SU-DHL-6 (cell line): Measurements from ENCODE around the gene DELE1.
A peak's percentile ranks its signal among the peaks of the same experiment; 100 is the strongest.

Experiments used
- H2AFZ ChIP-seq: fragments of 200-600 bp; sonication (generic); 2 replicates; pipeline ENCODE4 v1.6.1; 2014; ENCODE audit warnings: low read depth, mild to moderate bottlenecking, moderate library complexity, mixed read lengths, antibody characterized with exemption, low read length; ENCODE audit not compliant: severe bottlenecking
- H3F3A ChIP-seq: fragments of 200-600 bp; shearing (Covaris generic); 2 replicates; pipeline ENCODE4 v1.6.0; 2016; ENCODE audit warnings: antibody characterized with exemption, mild to moderate bottlenecking; ENCODE audit not compliant: insufficient read depth
- H3K27ac ChIP-seq: fragments of 200-600 bp; sonication (generic); 2 replicates; pipeline ENCODE4 v1.5.1; 2016; ENCODE audit warnings: low read depth, mild to moderate bottlenecking, low read length, moderate library complexity, mixed read lengths
- H3K27me3 ChIP-seq: fragments of 200-600 bp; sonication (generic), shearing (Covaris generic); 2 replicates; pipeline ENCODE4 v1.6.0; 2014; ENCODE audit warnings: mild to moderate bottlenecking, low read length
- H3K36me3 ChIP-seq: fragments of 200-600 bp; sonication (generic); 2 replicates; pipeline ENCODE4 v1.6.1; 2014; ENCODE audit warnings: mild to moderate bottlenecking, low read length, mixed read lengths
- H3K4me2 ChIP-seq: fragments of 300-600, 200-600 bp; shearing (Covaris generic), sonication (generic); 2 replicates; pipeline ENCODE4 v1.6.0; 2014; ENCODE audit warnings: low read length, low read depth, mild to moderate bottlenecking; ENCODE audit not compliant: poor library complexity, severe bottlenecking
- H3K4me3 ChIP-seq: fragments of 200-600 bp; sonication (generic); 2 replicates; pipeline ENCODE4 v1.5.1; 2014; ENCODE audit warnings: antibody characterized with exemption, low read length, mild to moderate bottlenecking, mixed read lengths; ENCODE audit not compliant: insufficient read depth, poor library complexity, severe bottlenecking
- H3K79me2 ChIP-seq: fragments of 200-600 bp; sonication (generic); 2 replicates; pipeline ENCODE4 v1.6.1; 2014; ENCODE audit warnings: mild to moderate bottlenecking, low read length, moderate library complexity; ENCODE audit not compliant: insufficient read depth
- H3K9ac ChIP-seq: fragments of 200-600 bp; sonication (generic); 2 replicates; pipeline ENCODE4 v1.7.0; 2014; ENCODE audit warnings: mild to moderate bottlenecking, low read length
- H3K9me2 ChIP-seq: fragments of 200-600 bp; sonication (generic); replicated peaks from 2 replicates; pipeline ENCODE4 v1.6.1; 2014; ENCODE audit warnings: low read length; ENCODE audit not compliant: insufficient read depth
- H3K9me3 ChIP-seq: fragments of 200-600 bp; sonication (generic); 2 replicates; pipeline ENCODE4 v1.6.1; 2014; ENCODE audit warnings: low read length, mixed read lengths; ENCODE audit not compliant: insufficient read depth
- H4K20me1 ChIP-seq: fragments of 200-600 bp; sonication (generic); 2 replicates; pipeline ENCODE4 v1.6.1; 2014; ENCODE audit warnings: low read depth, mild to moderate bottlenecking, antibody characterized with exemption, low read length, moderate library complexity, mixed read lengths
- EZH2phosphoT487 ChIP-seq: fragments of 200-600 bp; sonication (generic), shearing (Covaris generic); conservative IDR thresholded peaks from 2 replicates; pipeline ENCODE4 v1.6.1; 2018; ENCODE audit warnings: mild to moderate bottlenecking, antibody characterized with exemption, low read length, moderate library complexity, mixed read lengths
- TF ChIP-seq, protein P1 (sequence below): fragments of 200-600 bp; sonication (generic); IDR thresholded peaks from one replicate; pipeline ENCODE4 v1.5.1; 2017; ENCODE audit warnings: antibody characterized with exemption, mild to moderate bottlenecking, low read length, moderate library complexity; ENCODE audit not compliant: insufficient read depth, poor library complexity, severe bottlenecking

DELE1 gene

DNA sequence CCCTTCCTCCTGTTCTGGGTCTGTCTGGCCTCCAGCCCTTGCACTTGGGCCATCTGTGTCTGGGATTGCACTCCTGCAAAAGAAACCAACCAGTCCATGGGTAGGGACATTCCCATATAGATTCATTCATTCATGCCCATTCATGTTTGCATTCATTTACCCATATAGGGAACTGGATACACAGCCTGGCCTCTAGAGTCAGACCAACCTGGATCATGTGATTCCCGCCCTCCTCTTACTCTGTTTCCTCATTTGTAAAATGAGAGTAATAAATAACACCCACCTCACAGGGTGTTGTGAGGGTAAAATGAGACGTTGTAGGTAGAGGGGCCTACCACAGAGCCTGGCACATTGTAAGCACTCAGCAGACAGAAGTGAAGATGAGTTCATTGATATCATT lies 25.8 kb downstream of the DELE1 start:
- H3K4me2 ChIP-seq = no peak overlapping the region
- H3F3A ChIP-seq = no peaks in the 10 kb centered on the region
- no peaks in the 10 kb centered on the region for H3K27me3 ChIP-seq
- H3K79me2 ChIP-seq = no peaks in the 10 kb centered on the region
- H2AFZ ChIP-seq = no peak overlapping the region
- no peaks in the 10 kb centered on the region for H3K36me3 ChIP-seq
- TF ChIP-seq, protein P1, sequence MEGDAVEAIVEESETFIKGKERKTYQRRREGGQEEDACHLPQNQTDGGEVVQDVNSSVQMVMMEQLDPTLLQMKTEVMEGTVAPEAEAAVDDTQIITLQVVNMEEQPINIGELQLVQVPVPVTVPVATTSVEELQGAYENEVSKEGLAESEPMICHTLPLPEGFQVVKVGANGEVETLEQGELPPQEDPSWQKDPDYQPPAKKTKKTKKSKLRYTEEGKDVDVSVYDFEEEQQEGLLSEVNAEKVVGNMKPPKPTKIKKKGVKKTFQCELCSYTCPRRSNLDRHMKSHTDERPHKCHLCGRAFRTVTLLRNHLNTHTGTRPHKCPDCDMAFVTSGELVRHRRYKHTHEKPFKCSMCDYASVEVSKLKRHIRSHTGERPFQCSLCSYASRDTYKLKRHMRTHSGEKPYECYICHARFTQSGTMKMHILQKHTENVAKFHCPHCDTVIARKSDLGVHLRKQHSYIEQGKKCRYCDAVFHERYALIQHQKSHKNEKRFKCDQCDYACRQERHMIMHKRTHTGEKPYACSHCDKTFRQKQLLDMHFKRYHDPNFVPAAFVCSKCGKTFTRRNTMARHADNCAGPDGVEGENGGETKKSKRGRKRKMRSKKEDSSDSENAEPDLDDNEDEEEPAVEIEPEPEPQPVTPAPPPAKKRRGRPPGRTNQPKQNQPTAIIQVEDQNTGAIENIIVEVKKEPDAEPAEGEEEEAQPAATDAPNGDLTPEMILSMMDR = no peak
- no peak for TF ChIP-seq EZH2phosphoT487
- no peak overlapping the region for H3K9ac ChIP-seq
- no peak overlapping the region for H3K4me3 ChIP-seq
- H4K20me1 ChIP-seq = no peaks in the 10 kb centered on the region
- no peaks in the 10 kb centered on the region for H3K9me3 ChIP-seq
- no peaks in the 10 kb centered on the region for H3K9me2 ChIP-seq
- no peak overlapping the region for H3K27ac ChIP-seq

DNA sequence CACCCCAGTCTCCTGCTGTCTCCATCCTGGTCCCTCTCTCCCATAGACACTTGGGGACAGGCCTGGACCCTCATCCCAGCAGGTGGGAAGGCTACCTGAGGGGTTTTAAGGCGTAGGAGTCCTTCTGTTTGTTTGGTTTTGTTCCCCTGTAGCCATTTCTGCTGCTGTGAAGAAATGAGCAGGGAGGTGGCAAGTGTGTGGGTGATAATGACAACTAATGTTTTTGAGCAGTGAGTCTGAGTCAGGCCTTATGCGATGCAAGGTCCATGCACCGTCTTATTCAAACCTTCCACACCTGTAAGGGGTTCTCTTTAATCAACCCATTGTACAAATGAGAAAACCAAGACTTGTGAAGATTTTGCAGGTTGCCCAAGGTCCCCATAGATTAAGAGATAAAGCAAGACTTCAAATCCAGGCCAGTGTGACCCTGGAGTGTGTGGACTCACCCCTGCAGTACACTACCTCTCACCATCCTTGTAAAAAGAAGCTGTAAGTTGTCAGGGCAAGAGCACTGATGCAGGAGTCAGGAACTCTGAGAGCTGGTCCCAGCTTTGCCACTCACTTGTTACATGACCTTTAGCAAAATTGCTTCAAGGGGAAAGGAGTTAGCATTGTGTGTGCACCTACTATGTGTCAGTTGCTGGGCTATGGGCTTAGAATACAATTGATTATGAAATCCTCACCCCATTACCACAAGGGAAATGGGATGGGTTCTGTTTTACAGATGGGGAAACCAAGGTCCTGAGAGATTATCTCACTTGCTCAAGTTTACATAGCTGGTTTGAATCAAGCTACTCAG lies 26.7 kb downstream of the DELE1 start:
- no peak for TF ChIP-seq EZH2phosphoT487
- TF ChIP-seq, protein P1 = no peak
- no peaks in the 10 kb centered on the region for H3K79me2 ChIP-seq
- no peaks in the 10 kb centered on the region for H4K20me1 ChIP-seq
- no peaks in the 10 kb centered on the region for H3K27me3 ChIP-seq
- no peak overlapping the region for H3K9ac ChIP-seq
- no peaks in the 10 kb centered on the region for H3K9me2 ChIP-seq
- no peak overlapping the region for H2AFZ ChIP-seq
- no peaks in the 10 kb centered on the region for H3K9me3 ChIP-seq
- H3K4me3 ChIP-seq = no peak overlapping the region
- H3K4me2 ChIP-seq = no peak overlapping the region
- H3K36me3 ChIP-seq = no peaks in the 10 kb centered on the region
- no peaks in the 10 kb centered on the region for H3F3A ChIP-seq
- H3K27ac ChIP-seq = no peak overlapping the region

DNA sequence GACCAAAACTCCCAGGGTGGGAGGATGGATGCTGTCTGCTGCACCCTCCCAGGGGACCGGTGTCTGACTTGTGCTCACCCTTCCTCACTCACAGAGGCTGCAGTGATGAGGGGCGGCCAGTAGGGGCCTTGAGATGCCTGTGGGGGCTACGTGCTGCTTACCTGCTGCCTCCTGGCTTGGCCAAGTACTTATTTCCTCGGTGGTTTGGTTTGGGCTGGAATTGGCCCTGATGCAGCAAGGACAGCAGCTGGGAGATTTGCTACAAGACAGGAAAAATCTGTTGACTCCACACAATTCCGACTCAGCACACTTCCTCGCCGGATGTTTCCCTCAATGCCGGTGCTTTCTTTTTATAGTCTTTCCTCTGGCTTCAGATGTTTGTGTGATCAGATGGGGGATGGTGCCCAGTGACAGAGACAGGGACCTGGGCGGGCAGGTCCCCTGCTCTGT lies 27.7 kb downstream of the DELE1 start:
- Histone ChIP-seq H3F3A (no peaks in the 10 kb centered on the region), H3K9me3 (no peaks in the 10 kb centered on the region), H3K36me3 (no peaks in the 10 kb centered on the region), H3K27ac (no peak overlapping the region), H3K4me2 (no peak overlapping the region), H3K79me2 (no peaks in the 10 kb centered on the region), H4K20me1 (no peaks in the 10 kb centered on the region), H2AFZ (no peak overlapping the region), H3K9me2 (no peaks in the 10 kb centered on the region), H3K27me3 (no peaks in the 10 kb centered on the region), H3K4me3 (no peak overlapping the region), H3K9ac (no peak overlapping the region)
- TF ChIP-seq, protein P1 = peak; percentile 42
- TF ChIP-seq EZH2phosphoT487 = no peak
